Stimulated activated naive B cell treated with anti-CD40 and anti-IgM and Interleukin-4, amounts not matched to agents 10 μg/mL and 1 μg/mL and 100 μg/mL, for 72 hours (primary cell): Measurements from ENCODE around the gene POLD3.
A peak's percentile ranks its signal among the peaks of the same experiment; 100 is the strongest.

Source experiments
- ATAC-seq, 2 donors: fragments of 150-1000 bp; cut with Tn5 transposase; replicated peaks; 2 replicates each; pipeline ENCODE4 v1.10.0; 2021; ENCODE audit warnings: moderate library complexity in 1 of 2
- DNase-seq: peaks from one replicate; pipeline ENCODE4 v3.0.0; 2021
- H3K27ac Mint-ChIP-seq: one replicate; pipeline ENCODE4 v1.8.0; 2022; ENCODE audit warnings: mild to moderate bottlenecking, mixed read lengths
- H3K27me3 Mint-ChIP-seq, 2 donors: one replicate each; pipeline ENCODE4 v1.8.0; 2022; ENCODE audit warnings: mixed read lengths in 2 of 2
- H3K36me3 Mint-ChIP-seq, 2 donors: one replicate each; pipeline ENCODE4 v1.8.0; 2022; ENCODE audit warnings: mixed read lengths in 2 of 2, mild to moderate bottlenecking in 1 of 2
- H3K4me1 Mint-ChIP-seq, 2 donors: one replicate each; pipeline ENCODE4 v1.8.0; 2022; ENCODE audit warnings: mixed read lengths in 2 of 2, mild to moderate bottlenecking in 1 of 2
- H3K4me3 Mint-ChIP-seq, 2 donors: one replicate each; pipeline ENCODE4 v1.8.0; 2022; ENCODE audit warnings: mild to moderate bottlenecking in 2 of 2, mixed read lengths in 2 of 2, moderate library complexity in 1 of 2
- H3K9me3 Mint-ChIP-seq, 2 donors: one replicate each; pipeline ENCODE4 v1.8.0; 2022; ENCODE audit warnings: mixed read lengths in 2 of 2, mild to moderate bottlenecking in 1 of 2

POLD3 gene, protein sequence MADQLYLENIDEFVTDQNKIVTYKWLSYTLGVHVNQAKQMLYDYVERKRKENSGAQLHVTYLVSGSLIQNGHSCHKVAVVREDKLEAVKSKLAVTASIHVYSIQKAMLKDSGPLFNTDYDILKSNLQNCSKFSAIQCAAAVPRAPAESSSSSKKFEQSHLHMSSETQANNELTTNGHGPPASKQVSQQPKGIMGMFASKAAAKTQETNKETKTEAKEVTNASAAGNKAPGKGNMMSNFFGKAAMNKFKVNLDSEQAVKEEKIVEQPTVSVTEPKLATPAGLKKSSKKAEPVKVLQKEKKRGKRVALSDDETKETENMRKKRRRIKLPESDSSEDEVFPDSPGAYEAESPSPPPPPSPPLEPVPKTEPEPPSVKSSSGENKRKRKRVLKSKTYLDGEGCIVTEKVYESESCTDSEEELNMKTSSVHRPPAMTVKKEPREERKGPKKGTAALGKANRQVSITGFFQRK

GRCh38 chr11:74592441-74593362, at the start of gene POLD3:
TSS of gene POLD3 (plus strand) at chr11:74592582. CDS start at chr11:74592659, 77 bp downstream.
- Mint-ChIP-seq H3K4me3 (peak within 1 kb of the TSS; percentile 94 to 95), H3K27me3 (peaks cover 0 to 3% of the 10 kb centered on the region in 2 donors), H3K9me3 (no peaks in the 10 kb centered on the region), H3K36me3 (peaks cover 6 to 14% of the 10 kb centered on the region in 2 donors), H3K27ac (peak within 1 kb of the TSS; percentile 96), H3K4me1 (peaks cover 13 to 19% of the 10 kb centered on the region in 2 donors)
- DNase-seq, result peak; percentile 91
- ATAC-seq, result peak; percentile 98

DNA sequence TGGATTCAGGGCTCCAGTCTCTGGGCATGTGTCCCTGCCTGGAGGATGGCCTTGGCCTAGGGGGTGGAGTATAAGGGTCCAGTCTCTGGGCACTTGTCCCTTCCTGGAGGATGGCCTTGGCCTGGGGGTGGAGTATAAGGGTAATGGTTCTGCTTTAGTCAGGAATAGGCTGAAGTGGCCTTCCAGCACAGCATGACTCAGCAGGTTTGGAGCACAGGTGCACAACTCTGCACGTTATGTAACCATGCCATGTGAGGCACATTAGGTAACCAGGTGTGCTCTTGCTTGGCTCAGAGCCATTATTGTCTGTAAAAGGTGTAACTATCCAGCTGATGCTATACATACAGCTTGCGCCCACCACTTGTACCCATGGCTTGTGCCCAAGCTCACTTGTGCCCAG, 48.4 kb upstream of the POLD3 start:
- Mint-ChIP-seq H3K9me3 (peaks cover 10 to 18% of the 10 kb centered on the region in 2 donors), H3K27ac (no peak overlapping the region), H3K4me1 (no peaks in the 10 kb centered on the region), H3K4me3 (no peak overlapping the region), H3K36me3 (no peaks in the 10 kb centered on the region), H3K27me3 (peaks cover 7 to 15% of the 10 kb centered on the region in 2 donors)
- no peak for DNase-seq
- no peak for ATAC-seq

DNA sequence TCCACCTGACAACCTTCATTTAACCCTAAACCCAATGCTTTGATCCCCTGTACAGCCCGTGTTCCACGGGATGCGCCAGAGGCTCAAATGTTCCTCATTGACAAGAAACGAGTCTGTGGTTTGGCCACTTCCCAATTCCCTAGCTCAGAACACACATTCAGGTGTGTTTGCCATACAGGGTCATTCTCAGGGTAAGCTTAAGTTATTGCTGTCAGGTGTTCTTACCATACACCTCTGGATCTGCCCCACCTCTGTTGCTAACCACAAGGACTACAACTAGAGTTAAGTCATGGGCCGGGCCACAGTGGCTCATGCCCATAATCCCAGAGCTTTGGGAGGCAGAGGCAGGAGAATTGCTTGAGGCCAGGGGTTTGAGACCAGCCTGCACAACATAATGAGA, 45.6 kb upstream of the POLD3 start:
- ATAC-seq, result no peak
- Mint-ChIP-seq H3K9me3 (peaks cover 10 to 16% of the 10 kb centered on the region in 2 donors), H3K36me3 (no peaks in the 10 kb centered on the region)

DNA sequence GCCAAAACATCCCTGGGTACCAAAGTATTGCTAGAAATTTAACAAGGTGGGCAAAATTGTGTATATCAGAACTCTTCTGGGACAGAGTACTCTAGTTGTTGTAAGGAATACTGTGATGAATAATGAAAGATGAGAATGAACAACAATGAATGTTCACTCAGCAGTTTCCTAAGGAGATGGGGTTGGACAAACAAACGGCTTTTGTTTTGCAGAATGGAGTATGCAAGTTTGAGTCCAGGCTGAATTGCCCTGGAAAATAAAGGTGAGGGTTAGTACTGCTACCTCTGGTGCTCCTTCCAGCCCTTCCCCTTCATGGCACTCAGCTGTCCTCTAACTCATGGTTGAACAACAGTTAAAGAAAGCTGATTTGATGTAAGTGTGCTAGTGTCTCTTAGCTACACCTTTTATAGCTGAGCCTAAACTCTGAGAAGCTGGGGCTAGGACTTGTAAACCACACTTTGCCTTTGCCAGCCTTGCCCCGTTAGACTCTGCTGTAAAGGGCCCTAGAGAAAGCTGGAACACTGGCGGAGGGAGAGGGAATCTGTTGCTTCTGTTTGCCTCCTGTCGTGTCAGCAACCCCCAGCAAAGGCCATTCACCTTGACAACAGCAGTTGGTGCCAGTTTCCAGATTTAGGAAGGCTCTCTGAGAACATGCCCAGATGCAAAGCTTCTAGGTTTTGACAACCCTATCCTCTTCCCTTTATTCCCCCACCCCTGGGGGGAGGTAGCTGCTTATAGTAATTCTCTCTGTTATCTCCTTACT, 41.2 kb upstream of the POLD3 start:
- Mint-ChIP-seq H3K9me3 (no peaks in the 10 kb centered on the region), H3K4me3 (no peak overlapping the region), H3K36me3 (no peaks in the 10 kb centered on the region), H3K27me3 (peaks cover 0 to 3% of the 10 kb centered on the region in 2 donors), H3K27ac (no peak overlapping the region), H3K4me1 (no peaks in the 10 kb centered on the region)
- no peak for ATAC-seq
- DNase-seq, result no peak

More for the DNA sequence above, 45.6 kb upstream of the POLD3 start:
- Mint-ChIP-seq H3K4me1 (no peaks in the 10 kb centered on the region), H3K27me3 (no peaks in the 10 kb centered on the region), H3K4me3 (no peak overlapping the region), H3K27ac (no peak overlapping the region)
- no peak for DNase-seq

GRCh38 chr11:74551754-74552145, 40.6 kb upstream of the POLD3 start:
- no peaks in the 10 kb centered on the region for H3K4me1 Mint-ChIP-seq
- DNase-seq, result no peak
- H3K4me3 Mint-ChIP-seq, result no peak overlapping the region
- ATAC-seq, result no peak
- peaks cover 0 to 3% of the 10 kb centered on the region in 2 donors for H3K27me3 Mint-ChIP-seq
- no peaks in the 10 kb centered on the region for H3K36me3 Mint-ChIP-seq
- no peak overlapping the region for H3K27ac Mint-ChIP-seq
- no peaks in the 10 kb centered on the region for H3K9me3 Mint-ChIP-seq

GRCh38 chr11:74557526-74557925, 34.9 kb upstream of the POLD3 start:
- no peak for DNase-seq
- H3K36me3 Mint-ChIP-seq, result no peaks in the 10 kb centered on the region
- peaks cover 3 to 5% of the 10 kb centered on the region in 2 donors for H3K27me3 Mint-ChIP-seq
- peaks cover 0 to 5% of the 10 kb centered on the region in 2 donors for H3K9me3 Mint-ChIP-seq
- no peak for ATAC-seq
- H3K27ac Mint-ChIP-seq, result no peak overlapping the region
- no peaks in the 10 kb centered on the region for H3K4me1 Mint-ChIP-seq
- no peak overlapping the region for H3K4me3 Mint-ChIP-seq

DNA sequence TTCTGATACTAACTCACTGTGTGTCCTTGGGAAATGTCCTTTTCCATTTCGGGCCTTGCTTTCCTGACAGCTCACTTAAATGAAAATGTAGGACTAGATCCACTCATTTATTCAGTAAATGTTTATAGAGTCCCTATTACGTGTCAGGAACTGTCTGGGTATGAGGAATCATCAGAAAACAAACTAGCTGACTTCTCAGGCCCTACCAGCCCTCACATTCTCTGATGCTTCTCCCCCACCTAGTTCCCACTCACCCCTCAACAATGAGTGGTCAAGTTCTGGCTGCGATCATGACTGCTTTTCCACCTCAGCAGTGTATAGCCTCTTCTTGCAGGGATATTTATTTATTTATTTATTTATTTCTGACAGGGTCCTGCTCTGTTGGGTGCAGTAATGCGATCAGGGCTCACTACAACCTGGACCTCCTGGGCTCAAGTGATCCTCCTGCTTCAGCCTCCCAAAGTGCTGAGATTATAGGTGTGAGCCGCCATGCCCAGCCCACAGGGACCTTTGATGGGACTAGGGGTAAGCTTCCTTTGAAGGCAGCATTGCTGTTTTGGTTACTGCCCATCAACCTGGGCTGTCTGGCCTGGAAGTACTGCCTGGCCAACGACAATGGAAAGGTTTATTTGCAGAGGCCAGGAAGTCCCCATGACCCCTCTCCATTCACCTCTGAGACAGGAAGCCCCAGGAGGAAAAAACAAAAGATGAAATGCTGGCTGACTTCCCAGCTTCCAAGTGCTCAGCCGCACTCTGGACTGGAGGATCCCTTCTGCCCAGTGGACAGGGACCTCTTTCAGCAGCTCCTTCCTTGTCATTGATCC, 33.1 kb upstream of the POLD3 start:
- H3K4me3 Mint-ChIP-seq, result no peak overlapping the region
- H3K36me3 Mint-ChIP-seq, result no peaks in the 10 kb centered on the region
- no peak for DNase-seq
- ATAC-seq, result no peak
- peaks cover 0 to 5% of the 10 kb centered on the region in 2 donors for H3K27me3 Mint-ChIP-seq
- peaks cover 0 to 5% of the 10 kb centered on the region in 2 donors for H3K9me3 Mint-ChIP-seq
- H3K27ac Mint-ChIP-seq, result no peak overlapping the region
- no peaks in the 10 kb centered on the region for H3K4me1 Mint-ChIP-seq

DNA sequence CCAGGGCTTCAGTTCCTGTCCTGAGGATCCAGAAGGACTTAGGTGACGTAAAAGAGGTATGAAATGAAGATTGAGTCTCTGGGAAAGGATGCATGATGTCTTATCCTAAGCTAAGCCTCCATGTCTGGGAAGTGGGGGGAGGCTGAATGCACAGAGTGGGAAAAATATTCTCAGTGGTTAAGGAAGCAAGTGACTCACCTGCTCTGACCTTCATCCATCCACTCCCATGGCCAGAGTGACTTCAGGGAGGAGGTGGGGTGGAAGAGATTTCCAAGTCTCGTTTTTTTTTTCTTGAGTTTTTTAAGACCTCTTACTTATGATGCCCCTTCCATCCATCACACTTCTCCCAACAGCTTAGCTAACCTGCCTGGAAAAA, 32.5 kb upstream of the POLD3 start:
- H3K27ac Mint-ChIP-seq, result no peak overlapping the region
- peaks cover 0 to 5% of the 10 kb centered on the region in 2 donors for H3K27me3 Mint-ChIP-seq
- no peak for ATAC-seq
- no peak overlapping the region for H3K4me3 Mint-ChIP-seq
- no peaks in the 10 kb centered on the region for H3K36me3 Mint-ChIP-seq
- no peaks in the 10 kb centered on the region for H3K4me1 Mint-ChIP-seq
- peaks cover 0 to 5% of the 10 kb centered on the region in 2 donors for H3K9me3 Mint-ChIP-seq
- no peak for DNase-seq

GRCh38 chr11:74566146-74566960, 26.0 kb upstream of the POLD3 start:
- peaks cover 0 to 4% of the 10 kb centered on the region in 2 donors for H3K9me3 Mint-ChIP-seq
- H3K36me3 Mint-ChIP-seq, result no peaks in the 10 kb centered on the region
- no peaks in the 10 kb centered on the region for H3K4me1 Mint-ChIP-seq
- DNase-seq (no peak), ATAC-seq (no peak)
- peaks cover 0 to 5% of the 10 kb centered on the region in 2 donors for H3K27me3 Mint-ChIP-seq
- no peak overlapping the region for H3K4me3 Mint-ChIP-seq
- H3K27ac Mint-ChIP-seq, result no peak overlapping the region

DNA sequence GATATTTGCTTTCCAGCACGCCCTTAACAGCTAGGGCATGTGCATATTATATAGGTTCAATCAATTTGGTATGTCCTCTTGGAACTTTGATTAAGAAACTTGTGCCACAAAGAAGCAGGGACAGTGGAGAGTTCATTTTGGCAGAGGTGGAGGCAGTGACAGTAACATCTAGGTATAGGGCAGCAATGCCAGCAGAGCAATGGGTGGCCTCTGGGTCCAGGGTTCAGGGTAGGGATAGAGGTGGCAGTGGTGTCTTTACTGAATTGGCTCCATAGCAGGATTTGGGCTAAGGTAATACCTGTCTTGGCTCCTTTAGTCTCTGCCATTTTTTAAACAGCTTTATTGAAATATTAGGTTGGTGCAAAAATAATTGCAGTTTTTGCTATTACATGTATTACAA, 24.4 kb upstream of the POLD3 start:
- H3K9me3 Mint-ChIP-seq, result no peaks in the 10 kb centered on the region
- no peak overlapping the region for H3K27ac Mint-ChIP-seq
- no peaks in the 10 kb centered on the region for H3K4me1 Mint-ChIP-seq
- DNase-seq (no peak), ATAC-seq (no peak)
- H3K4me3 Mint-ChIP-seq, result no peak overlapping the region
- H3K36me3 Mint-ChIP-seq, result no peaks in the 10 kb centered on the region
- H3K27me3 Mint-ChIP-seq, result no peaks in the 10 kb centered on the region

DNA sequence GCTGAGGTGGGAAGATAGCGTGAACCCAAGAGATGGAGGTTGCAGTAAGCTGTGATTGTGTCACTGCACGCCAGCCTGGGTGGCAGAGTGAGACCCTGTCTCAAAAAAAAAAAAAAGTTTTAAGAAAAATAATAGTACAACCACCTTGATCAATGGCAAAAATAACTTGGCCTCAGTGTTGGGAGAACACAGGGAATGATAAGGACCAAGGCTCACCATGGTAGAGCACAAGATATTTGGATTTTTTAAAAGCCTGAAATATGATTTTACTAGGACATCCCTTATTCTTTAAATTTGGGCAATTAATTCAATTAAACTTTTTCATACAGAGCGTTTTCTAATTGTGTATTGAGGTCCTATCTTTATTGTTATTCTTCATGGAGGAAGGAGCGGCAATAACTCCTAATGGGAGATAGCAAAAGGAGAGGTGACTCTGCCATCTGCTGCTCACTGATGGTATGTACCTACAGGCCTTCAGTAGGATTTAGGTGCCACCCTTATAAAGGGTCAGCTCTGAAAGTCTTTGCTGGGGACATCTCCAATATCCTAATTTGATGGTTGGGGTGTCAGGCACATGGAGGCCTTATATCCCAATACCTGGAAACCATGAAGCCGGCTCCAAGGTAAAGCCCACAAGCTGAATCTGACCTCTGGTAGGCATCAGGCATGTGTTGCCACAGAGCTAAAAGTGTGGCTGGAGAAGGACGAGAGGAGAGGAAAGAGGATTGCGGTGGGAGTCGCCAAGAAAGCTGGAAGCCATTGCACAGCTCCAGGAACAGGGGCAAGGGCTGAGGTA, 21.9 kb upstream of the POLD3 start:
- no peaks in the 10 kb centered on the region for H3K36me3 Mint-ChIP-seq

GRCh38 chr11:74571062-74571399, 21.4 kb upstream of the POLD3 start:
- Mint-ChIP-seq H3K4me1 (no peaks in the 10 kb centered on the region), H3K4me3 (no peak overlapping the region), H3K27ac (no peak overlapping the region), H3K36me3 (no peaks in the 10 kb centered on the region), H3K27me3 (peaks cover 0 to 9% of the 10 kb centered on the region in 2 donors), H3K9me3 (no peaks in the 10 kb centered on the region)
- DNase-seq (no peak), ATAC-seq (no peak)

More for the DNA sequence above, 21.9 kb upstream of the POLD3 start:
- peak; percentile 68 to 73 for ATAC-seq
- no peak overlapping the region for H3K27ac Mint-ChIP-seq
- peaks cover 0 to 6% of the 10 kb centered on the region in 2 donors for H3K27me3 Mint-ChIP-seq
- peak; percentile 11 for DNase-seq
- H3K4me3 Mint-ChIP-seq, result no peak overlapping the region
- no peaks in the 10 kb centered on the region for H3K9me3 Mint-ChIP-seq
- H3K4me1 Mint-ChIP-seq, result no peaks in the 10 kb centered on the region
